Parathyroid adenoma (tissue), 2 donors: ENCODE data around the gene GTPBP3.

Source experiments
- H2AFZ ChIP-seq: fragments of 300-600 bp; sonication (generic); one replicate; pipeline ENCODE4 v1.7.0; 2017; ENCODE audit warnings: antibody characterized with exemption, mild to moderate bottlenecking
- H3K27ac ChIP-seq: fragments of 300-600 bp; sonication (generic); one replicate; pipeline ENCODE4 v1.7.0; 2017
- H3K27me3 ChIP-seq: fragments of 300-600 bp; sonication (generic); one replicate; pipeline ENCODE4 v1.7.0; 2017; ENCODE audit warnings: low read length; ENCODE audit not compliant: control insufficient read depth, insufficient read depth
- H3K36me3 ChIP-seq: fragments of 300-600 bp; sonication (generic); one replicate; pipeline ENCODE4 v1.7.0; 2017; ENCODE audit warnings: low read length; ENCODE audit not compliant: control insufficient read depth, insufficient read depth
- H3K4me1 ChIP-seq: fragments of 300-600 bp; sonication (generic); one replicate; pipeline ENCODE4 v1.7.0; 2017; ENCODE audit warnings: control low read depth
- H3K4me2 ChIP-seq: fragments of 300-600 bp; sonication (generic); one replicate; pipeline ENCODE4 v1.7.0; 2017; ENCODE audit warnings: low read length
- H3K4me3 ChIP-seq: fragments of 300-600 bp; sonication (generic); one replicate; pipeline ENCODE4 v1.7.0; 2017; ENCODE audit warnings: low read depth, low read length
- H3K79me2 ChIP-seq: fragments of 300-600 bp; sonication (generic); one replicate; pipeline ENCODE4 v1.7.0; 2017; ENCODE audit warnings: control low read depth
- H3K9ac ChIP-seq: fragments of 300-600 bp; sonication (generic); one replicate; pipeline ENCODE4 v1.7.0; 2017; ENCODE audit warnings: mild to moderate bottlenecking
- H3K9me3 ChIP-seq: fragments of 300-600 bp; sonication (generic); one replicate; pipeline ENCODE4 v1.7.0; 2017; ENCODE audit warnings: low read length; ENCODE audit not compliant: control insufficient read depth
- CTCF ChIP-seq: fragments of 300-600 bp; sonication (generic); IDR thresholded peaks from one replicate; pipeline ENCODE4 v1.7.0; 2017; ENCODE audit warnings: antibody characterized with exemption, mild to moderate bottlenecking
- donor health status: primary hyperparathyroidism.

Gene GTPBP3

GRCh38 chr19:17302391-17303166 lies 34.8 kb upstream of the GTPBP3 start:
- Histone ChIP-seq H3K27ac (peak overlapping the region; percentile 90), H3K27me3 (no peaks in the 10 kb centered on the region), H3K9me3 (no peaks in the 10 kb centered on the region), H3K4me1 (peaks cover 18% of the 10 kb centered on the region), H3K4me2 (peak overlapping the region; percentile 89), H2AFZ (peak overlapping the region; percentile 92), H3K36me3 (no peaks in the 10 kb centered on the region), H3K9ac (peak overlapping the region; percentile 42), H3K4me3 (peak overlapping the region; percentile 75), H3K79me2 (peaks cover 8% of the 10 kb centered on the region)
- no peak for TF ChIP-seq CTCF

- Histone ChIP-seq H3K9ac (peak within 1 kb of the TSS; percentile 42), H3K4me3 (peak within 1 kb of the TSS; percentile 75), H3K9me3 (no peaks in the 10 kb centered on the region), H3K4me2 (peak within 1 kb of the TSS; percentile 89), H3K36me3 (no peaks in the 10 kb centered on the region), H2AFZ (peak within 1 kb of the TSS; percentile 92), H3K4me1 (peaks cover 18% of the 10 kb centered on the region), H3K27ac (peak within 1 kb of the TSS; percentile 90), H3K79me2 (peaks cover 8% of the 10 kb centered on the region), H3K27me3 (no peaks in the 10 kb centered on the region)
- TF ChIP-seq CTCF, result peak; percentile 86
Observed at GRCh38 chr19:17303167-17303939, 34.0 kb upstream of the GTPBP3 start, which contains the start of gene ABHD8. Gene ABHD8, minus strand, starts transcription at chr19:17303425. Its CDS starts 1,809 bp downstream, at chr19:17301616.

GRCh38 chr19:17303940-17304267 lies 33.4 kb upstream of the GTPBP3 start:
- peaks cover 18% of the 10 kb centered on the region for H3K4me1 ChIP-seq
- no peaks in the 10 kb centered on the region for H3K9me3 ChIP-seq
- peaks cover 8% of the 10 kb centered on the region for H3K79me2 ChIP-seq
- no peaks in the 10 kb centered on the region for H3K36me3 ChIP-seq
- no peaks in the 10 kb centered on the region for H3K27me3 ChIP-seq
- H3K9ac ChIP-seq, result no peak overlapping the region
- peak overlapping the region; percentile 90 for H3K27ac ChIP-seq
- peak overlapping the region; percentile 48 for H3K4me3 ChIP-seq
- peak overlapping the region; percentile 92 for H2AFZ ChIP-seq
- TF ChIP-seq CTCF, result no peak
- H3K4me2 ChIP-seq, result peak overlapping the region; percentile 67

GRCh38 chr19:17304386-17305215 lies 32.8 kb upstream of the GTPBP3 start:
- H3K36me3 ChIP-seq, result no peaks in the 10 kb centered on the region
- TF ChIP-seq CTCF, result no peak
- H3K27me3 ChIP-seq, result no peaks in the 10 kb centered on the region
- no peak overlapping the region for H3K9ac ChIP-seq
- peak overlapping the region; percentile 58 for H3K4me2 ChIP-seq
- H3K9me3 ChIP-seq, result no peaks in the 10 kb centered on the region
- H3K27ac ChIP-seq, result peak overlapping the region; percentile 90
- peaks cover 18% of the 10 kb centered on the region for H3K4me1 ChIP-seq
- peaks cover 9% of the 10 kb centered on the region for H3K79me2 ChIP-seq
- peak overlapping the region; percentile 92 for H2AFZ ChIP-seq
- peak overlapping the region; percentile 5 for H3K4me3 ChIP-seq
